Measurements from ENCODE around the gene NEO1. TPM values are rescaled to one million over a fixed set of nuclear protein-coding genes. Genes with fewer than 3 reads are reported as not detected.
"Not testable (repeated sequence)": the region's sequence is repeated elsewhere in the genome, so short reads cannot be mapped to it uniquely, and the experiment has no call there.

Gene NEO1
- total and polyA plus RNA-seq, 7 experiments from 2014 or later, result 1.4 to 9.5 (median 6.4) TPM

DNA sequence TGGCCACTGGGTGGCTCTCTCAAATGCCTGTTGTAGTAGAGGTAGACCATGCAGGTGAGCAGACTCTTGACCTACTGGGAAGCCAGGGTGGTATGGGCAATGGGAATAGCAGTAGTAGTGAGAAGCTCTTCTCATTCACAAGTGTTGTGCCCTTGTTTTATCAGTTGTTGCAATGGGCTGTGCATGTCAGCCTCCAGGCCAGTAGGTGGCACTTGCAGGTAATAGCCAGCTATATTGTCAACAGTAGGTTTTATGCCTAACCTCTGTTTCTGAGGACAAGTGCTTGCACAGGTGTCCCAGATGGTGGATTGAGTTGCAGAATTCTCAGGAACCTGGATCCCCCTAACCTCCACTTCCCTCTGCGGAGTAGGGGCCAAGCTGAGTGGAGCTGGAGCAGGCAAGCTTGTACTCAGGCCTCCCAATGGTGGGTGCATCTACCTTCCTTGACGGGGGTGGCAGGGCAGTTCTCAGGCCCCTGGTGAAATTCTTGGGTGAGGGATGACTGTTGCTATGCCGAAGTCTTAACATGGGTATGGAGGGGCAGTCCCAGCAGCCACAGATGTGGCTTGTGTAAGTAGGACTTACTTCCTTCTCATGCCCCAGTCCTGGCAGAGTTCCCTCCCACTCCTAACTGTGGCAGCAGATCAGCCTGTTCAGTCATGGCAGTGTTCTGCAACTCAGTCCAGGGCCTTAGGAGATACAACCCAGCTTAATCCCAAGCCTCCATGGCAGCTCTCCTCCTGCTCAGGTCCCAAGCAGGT is 104.3 kb downstream of the NEO1 start:
- intact Hi-C loops (cut with micrococcal nuclease), result no loop called here
- Histone ChIP-seq H3K27me3 (ENCODE audit: control insufficient read depth in 2 of 2, insufficient read depth in 2 of 2, low read length in 2 of 2) (no peaks in the 10 kb centered on the region), H3K27ac (ENCODE audit: low read depth, low read length) (no peak overlapping the region), H3K4me3 (ENCODE audit: low read length) (no peak overlapping the region), H3K9me3 (ENCODE audit: control insufficient read depth in 2 of 3, low read length in 3 of 3) (peaks cover 0 to 18% (median 5%) of the 10 kb centered on the region in 3 experiments), H3K4me1 (ENCODE audit: control insufficient read depth in 2 of 2, insufficient read depth in 2 of 2, low read length in 2 of 2) (no peaks in the 10 kb centered on the region), H3K36me3 (ENCODE audit: control insufficient read depth in 2 of 3, insufficient read depth in 3 of 3, low read length in 3 of 3) (no peaks in the 10 kb centered on the region)
- Mint-ChIP-seq H3K36me3 (peaks cover 7 to 36% (median 20%) of the 10 kb centered on the region in 5 donors), H3K4me3 (no peak overlapping the region), H3K27ac (no peak overlapping the region), H3K4me1 (peaks cover 0 to 6% (median 0%) of the 10 kb centered on the region in 7 donors), H3K9me3 (peaks cover 14 to 44% (median 21%) of the 10 kb centered on the region in 11 donors), H3K27me3 (peaks cover 0 to 5% (median 0%) of the 10 kb centered on the region in 5 donors)
- ATAC-seq (no peak), DNase-seq (no peak)
- CTCF ChIA-PET, result no interaction called here
- POLR2A ChIA-PET, result no interaction called here

DNA sequence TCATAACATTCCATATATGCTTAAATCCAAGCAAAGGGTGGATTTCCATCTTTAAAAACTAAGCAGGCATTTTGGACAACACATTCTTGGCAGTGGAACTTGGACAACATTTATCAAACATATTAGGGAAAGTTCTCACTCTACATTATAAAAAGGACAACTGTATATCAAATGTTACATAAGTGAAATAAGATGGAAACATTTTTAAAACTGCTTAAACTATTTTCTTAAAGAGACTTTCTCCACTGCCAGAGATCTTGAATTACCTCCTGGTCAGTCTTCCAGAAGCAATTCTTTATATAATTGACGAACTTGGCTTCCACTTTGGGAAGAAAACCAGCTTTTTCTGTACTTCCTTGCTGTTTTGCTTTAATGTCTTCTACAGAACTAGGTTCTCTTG is 109.3 kb downstream of the NEO1 start:
- H3K27ac ChIP-seq (ENCODE audit: low read depth, low read length), result no peak overlapping the region
- Mint-ChIP-seq H3K4me3 (no peak overlapping the region), H3K9me3 (peaks cover 5 to 24% (median 11%) of the 10 kb centered on the region in 11 donors), H3K36me3 (peaks cover 9 to 48% (median 20%) of the 10 kb centered on the region in 5 donors), H3K4me1 (no peaks in the 10 kb centered on the region), H3K27ac (no peak overlapping the region), H3K27me3 (peaks cover 0 to 5% (median 0%) of the 10 kb centered on the region in 5 donors)
- H3K27me3 ChIP-seq (ENCODE audit: control insufficient read depth in 2 of 2, insufficient read depth in 2 of 2, low read length in 2 of 2), result no peaks in the 10 kb centered on the region
- peaks cover 0 to 5% (median 0%) of the 10 kb centered on the region in 3 experiments for H3K9me3 ChIP-seq (ENCODE audit: control insufficient read depth in 2 of 3, low read length in 3 of 3)
- ChIA-PET POLR2A (no interaction called here), CTCF (no interaction called here)
- H3K4me3 ChIP-seq (ENCODE audit: low read length), result no peak overlapping the region
- no peaks in the 10 kb centered on the region for H3K36me3 ChIP-seq (ENCODE audit: control insufficient read depth in 2 of 3, insufficient read depth in 3 of 3, low read length in 3 of 3)
- H3K4me1 ChIP-seq (ENCODE audit: control insufficient read depth in 2 of 2, insufficient read depth in 2 of 2, low read length in 2 of 2), result no peaks in the 10 kb centered on the region
- ATAC-seq (no peak), DNase-seq (no peak)
- intact Hi-C loops (cut with micrococcal nuclease), result no loop called here

DNA sequence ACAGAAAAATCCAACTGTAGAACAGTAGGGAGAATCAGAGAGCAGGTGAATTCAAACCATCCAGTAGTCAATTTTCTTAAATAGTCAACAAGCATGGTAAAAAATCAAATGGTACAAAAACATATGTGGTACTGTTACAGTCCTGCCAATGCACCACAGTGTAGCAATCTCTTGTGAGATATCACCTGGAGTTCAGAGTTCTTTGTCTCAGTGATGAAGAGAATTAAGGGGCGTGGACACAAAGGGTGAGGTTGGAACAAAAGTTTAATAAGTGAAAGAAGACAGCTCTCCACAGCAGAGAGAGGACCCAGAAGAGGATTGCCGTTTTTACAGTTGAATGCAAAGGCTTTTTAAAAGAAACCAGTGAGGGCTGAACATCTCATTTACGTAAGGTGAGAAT is 113.2 kb downstream of the NEO1 start:
- Histone ChIP-seq H3K9me3 (ENCODE audit: control insufficient read depth in 2 of 3, low read length in 3 of 3) (peaks cover 0 to 4% (median 0%) of the 10 kb centered on the region in 3 experiments), H3K36me3 (ENCODE audit: control insufficient read depth in 2 of 3, insufficient read depth in 3 of 3, low read length in 3 of 3) (no peaks in the 10 kb centered on the region), H3K27ac (ENCODE audit: low read depth, low read length) (no peak overlapping the region), H3K27me3 (ENCODE audit: control insufficient read depth in 2 of 2, insufficient read depth in 2 of 2, low read length in 2 of 2) (no peaks in the 10 kb centered on the region), H3K4me3 (ENCODE audit: low read length) (no peak overlapping the region), H3K4me1 (ENCODE audit: control insufficient read depth in 2 of 2, insufficient read depth in 2 of 2, low read length in 2 of 2) (no peaks in the 10 kb centered on the region)
- DNase-seq (no peak), ATAC-seq (no peak)
- peaks cover 0 to 5% (median 0%) of the 10 kb centered on the region in 5 donors for H3K27me3 Mint-ChIP-seq
- intact Hi-C loops (cut with micrococcal nuclease), result no loop called here
- no peak overlapping the region for H3K4me3 Mint-ChIP-seq
- H3K4me1 Mint-ChIP-seq, result no peaks in the 10 kb centered on the region
- H3K9me3 Mint-ChIP-seq, result peaks cover 5 to 23% (median 10%) of the 10 kb centered on the region in 11 donors
- CTCF ChIA-PET, result no interaction called here
- POLR2A ChIA-PET, result no interaction called here
- no peak overlapping the region for H3K27ac Mint-ChIP-seq
- H3K36me3 Mint-ChIP-seq, result peaks cover 9 to 40% (median 16%) of the 10 kb centered on the region in 5 donors

DNA sequence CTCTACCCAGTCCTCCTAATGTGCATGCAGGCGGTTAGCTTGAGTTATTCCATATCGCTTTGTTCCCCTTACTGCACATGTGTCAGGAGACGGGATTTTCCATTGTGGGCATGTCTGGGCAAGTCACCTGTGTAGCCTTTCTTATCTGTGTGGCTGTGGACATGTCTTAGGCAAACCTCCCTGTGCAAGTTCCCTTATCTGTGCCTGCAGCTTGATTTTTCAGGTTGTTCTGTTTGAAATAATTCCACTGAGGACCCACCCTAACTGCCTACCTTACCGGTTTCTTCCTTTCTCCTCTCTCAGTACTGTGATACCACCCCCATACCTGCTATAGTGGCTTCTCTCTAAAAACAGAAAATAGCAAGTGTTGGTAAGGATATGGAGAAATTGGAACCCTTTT is 113.6 kb downstream of the NEO1 start:
- Mint-ChIP-seq H3K36me3 (peaks cover 9 to 40% (median 16%) of the 10 kb centered on the region in 5 donors), H3K27me3 (peaks cover 0 to 5% (median 0%) of the 10 kb centered on the region in 5 donors), H3K27ac (no peak overlapping the region), H3K4me1 (no peaks in the 10 kb centered on the region), H3K9me3 (peaks cover 5 to 23% (median 10%) of the 10 kb centered on the region in 11 donors), H3K4me3 (no peak overlapping the region)
- Histone ChIP-seq H3K27me3 (ENCODE audit: control insufficient read depth in 2 of 2, insufficient read depth in 2 of 2, low read length in 2 of 2) (no peaks in the 10 kb centered on the region), H3K36me3 (ENCODE audit: control insufficient read depth in 2 of 3, insufficient read depth in 3 of 3, low read length in 3 of 3) (no peaks in the 10 kb centered on the region), H3K27ac (ENCODE audit: low read depth, low read length) (no peak overlapping the region), H3K4me1 (ENCODE audit: control insufficient read depth in 2 of 2, insufficient read depth in 2 of 2, low read length in 2 of 2) (no peaks in the 10 kb centered on the region), H3K4me3 (ENCODE audit: low read length) (no peak overlapping the region), H3K9me3 (ENCODE audit: control insufficient read depth in 2 of 3, low read length in 3 of 3) (peaks cover 0 to 4% (median 0%) of the 10 kb centered on the region in 3 experiments)
- DNase-seq (no peak), ATAC-seq (no peak)
- ChIA-PET CTCF (no interaction called here), POLR2A (no interaction called here)
- intact Hi-C loops (cut with micrococcal nuclease), result no loop called here

DNA sequence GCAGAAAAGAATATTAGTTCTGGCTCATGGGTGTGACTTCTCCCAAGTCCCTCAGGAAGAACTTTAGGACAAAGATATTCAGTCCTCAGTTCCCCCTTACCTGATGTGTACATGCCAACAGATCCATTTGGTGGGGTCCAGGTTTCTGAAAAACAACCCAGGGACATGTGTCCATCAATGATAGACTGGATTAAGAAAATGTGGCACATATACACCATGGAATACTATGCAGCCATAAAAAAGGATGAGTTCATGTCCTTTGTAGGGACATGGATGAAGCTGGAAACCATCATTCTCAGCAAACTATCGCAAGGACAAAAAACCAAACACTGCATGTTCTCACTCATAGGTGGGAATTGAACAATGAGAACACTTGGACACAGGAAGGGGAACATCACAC is 114.4 kb downstream of the NEO1 start:
- H3K27ac ChIP-seq (ENCODE audit: low read depth, low read length); H3K27me3 ChIP-seq (ENCODE audit: control insufficient read depth in 2 of 2, insufficient read depth in 2 of 2, low read length in 2 of 2); H3K4me3 ChIP-seq (ENCODE audit: low read length); H3K27ac Mint-ChIP-seq; ATAC-seq; intact Hi-C loops (cut with micrococcal nuclease); H3K4me3 Mint-ChIP-seq; H3K4me1 ChIP-seq (ENCODE audit: control insufficient read depth in 2 of 2, insufficient read depth in 2 of 2, low read length in 2 of 2); H3K4me1 Mint-ChIP-seq; H3K9me3 ChIP-seq (ENCODE audit: control insufficient read depth in 2 of 3, low read length in 3 of 3); H3K36me3 ChIP-seq (ENCODE audit: control insufficient read depth in 2 of 3, insufficient read depth in 3 of 3, low read length in 3 of 3); CTCF ChIA-PET; DNase-seq; H3K27me3 Mint-ChIP-seq: not testable (repeated sequence)
- POLR2A ChIA-PET, result interaction anchor here (0.6 kb wide), 2 partner anchors 691 to 1055 kb away, joined by 3 read pairs; no protein-coding TSS in a partner anchor
- H3K9me3 Mint-ChIP-seq, result peaks cover 5 to 23% (median 10%) of the 10 kb centered on the region in 11 donors
- peaks cover 9 to 40% (median 16%) of the 10 kb centered on the region in 5 donors for H3K36me3 Mint-ChIP-seq

DNA sequence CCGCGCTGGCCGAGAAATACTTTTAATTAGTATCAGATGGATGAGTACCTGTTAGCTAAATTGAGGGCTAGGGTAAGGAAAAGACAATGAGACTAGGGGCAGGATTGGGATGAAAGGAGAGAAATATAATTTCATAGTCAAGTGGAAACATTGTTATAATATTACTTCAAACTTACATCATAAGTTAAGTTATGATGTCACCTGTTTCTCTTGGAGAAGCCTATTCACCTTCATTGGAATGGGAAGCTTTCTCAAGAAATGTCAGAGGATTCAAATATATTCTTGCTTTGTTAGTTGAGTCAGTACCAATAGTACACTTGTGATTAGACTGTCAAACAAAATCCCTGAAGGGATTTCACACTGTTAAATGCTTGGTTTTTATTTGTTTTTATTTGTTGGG is 116.2 kb downstream of the NEO1 start:
- CTCF ChIA-PET, result interaction anchor here (0.7 kb wide), 1 partner anchor 459 kb away, joined by 5 read pairs; no protein-coding TSS in a partner anchor
- Histone ChIP-seq H3K4me3 (ENCODE audit: low read length) (no peak overlapping the region), H3K27ac (ENCODE audit: low read depth, low read length) (no peak overlapping the region), H3K27me3 (ENCODE audit: control insufficient read depth in 2 of 2, insufficient read depth in 2 of 2, low read length in 2 of 2) (no peaks in the 10 kb centered on the region), H3K36me3 (ENCODE audit: control insufficient read depth in 2 of 3, insufficient read depth in 3 of 3, low read length in 3 of 3) (no peaks in the 10 kb centered on the region), H3K9me3 (ENCODE audit: control insufficient read depth in 2 of 3, low read length in 3 of 3) (peaks cover 0 to 4% (median 0%) of the 10 kb centered on the region in 3 experiments), H3K4me1 (ENCODE audit: control insufficient read depth in 2 of 2, insufficient read depth in 2 of 2, low read length in 2 of 2) (no peaks in the 10 kb centered on the region)
- POLR2A ChIA-PET, result no interaction called here
- Mint-ChIP-seq H3K27me3 (peaks cover 0 to 5% (median 0%) of the 10 kb centered on the region in 5 donors), H3K36me3 (peaks cover 9 to 30% (median 16%) of the 10 kb centered on the region in 5 donors), H3K9me3 (peaks cover 5 to 23% (median 10%) of the 10 kb centered on the region in 11 donors), H3K4me3 (no peak overlapping the region), H3K27ac (no peak overlapping the region), H3K4me1 (no peaks in the 10 kb centered on the region)
- no peak for ATAC-seq
- intact Hi-C loops (cut with micrococcal nuclease), result no loop called here
- DNase-seq, result no peak

DNA sequence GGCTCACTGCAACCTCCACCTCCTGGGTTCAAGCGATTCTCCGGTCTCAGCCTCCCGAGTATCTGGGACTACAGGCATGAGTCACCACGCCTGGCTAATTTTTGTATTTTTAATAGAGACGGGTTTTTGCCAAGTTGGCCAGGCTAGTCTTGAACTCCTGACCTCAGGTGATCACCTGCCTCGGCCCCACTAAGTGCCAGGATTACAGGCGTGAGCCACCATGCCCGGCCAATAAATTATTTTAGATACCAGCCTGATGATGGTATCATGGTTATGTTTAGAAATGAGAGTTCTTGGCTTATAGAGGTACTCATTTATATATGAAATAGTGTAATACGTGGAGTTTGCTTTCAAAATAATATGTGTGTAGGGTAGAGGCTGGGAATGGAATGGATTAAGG is 119.4 kb downstream of the NEO1 start:
- Histone ChIP-seq H3K4me3 (ENCODE audit: low read length) (no peak overlapping the region), H3K9me3 (ENCODE audit: control insufficient read depth in 2 of 3, low read length in 3 of 3) (no peaks in the 10 kb centered on the region), H3K4me1 (ENCODE audit: control insufficient read depth in 2 of 2, insufficient read depth in 2 of 2, low read length in 2 of 2) (no peaks in the 10 kb centered on the region), H3K27ac (ENCODE audit: low read depth, low read length) (no peak overlapping the region), H3K27me3 (ENCODE audit: control insufficient read depth in 2 of 2, insufficient read depth in 2 of 2, low read length in 2 of 2) (no peaks in the 10 kb centered on the region), H3K36me3 (ENCODE audit: control insufficient read depth in 2 of 3, insufficient read depth in 3 of 3, low read length in 3 of 3) (no peaks in the 10 kb centered on the region)
- no peak overlapping the region for H3K4me3 Mint-ChIP-seq
- H3K27me3 Mint-ChIP-seq, result no peaks in the 10 kb centered on the region
- ATAC-seq (no peak), DNase-seq (no peak)
- CTCF ChIA-PET, result no interaction called here
- no peaks in the 10 kb centered on the region for H3K4me1 Mint-ChIP-seq
- H3K27ac Mint-ChIP-seq, result no peak overlapping the region
- H3K36me3 Mint-ChIP-seq, result peaks cover 0 to 8% (median 0%) of the 10 kb centered on the region in 5 donors
- intact Hi-C loops (cut with micrococcal nuclease), result no loop called here
- POLR2A ChIA-PET, result no interaction called here
- peaks cover 0 to 3% (median 0%) of the 10 kb centered on the region in 11 donors for H3K9me3 Mint-ChIP-seq
